SK-N-MC (cell line): ENCODE results near the gene XIRP1.

Source experiments
- EZH2 ChIP-seq: fragments of 200-600 bp; sonication (generic); IDR thresholded peaks from one replicate; pipeline ENCODE4 v1.6.1; 2017; ENCODE audit warnings: antibody characterized with exemption
- FOXP2 ChIP-seq: optimal IDR thresholded peaks from 2 replicates; pipeline ENCODE3; 2011; ENCODE audit warnings: mild to moderate bottlenecking, moderate library complexity; ENCODE audit not compliant: insufficient read depth; ENCODE audit errors: extremely low read length, control extremely low read depth
- POLR2AphosphoS5 ChIP-seq: IDR thresholded peaks from 2 replicates; pipeline ENCODE4 v1.6.1; 2012; ENCODE audit warnings: mild to moderate bottlenecking, low read depth, low read length, borderline replicate concordance

- TF ChIP-seq EZH2 (no peak), POLR2AphosphoS5 (no peak), FOXP2 (no peak)
Observed at GRCh38 chr3:39203402-39203801, 11.0 kb upstream of the XIRP1 start.
